ENCODE data around the gene ALPK1.

DNA sequence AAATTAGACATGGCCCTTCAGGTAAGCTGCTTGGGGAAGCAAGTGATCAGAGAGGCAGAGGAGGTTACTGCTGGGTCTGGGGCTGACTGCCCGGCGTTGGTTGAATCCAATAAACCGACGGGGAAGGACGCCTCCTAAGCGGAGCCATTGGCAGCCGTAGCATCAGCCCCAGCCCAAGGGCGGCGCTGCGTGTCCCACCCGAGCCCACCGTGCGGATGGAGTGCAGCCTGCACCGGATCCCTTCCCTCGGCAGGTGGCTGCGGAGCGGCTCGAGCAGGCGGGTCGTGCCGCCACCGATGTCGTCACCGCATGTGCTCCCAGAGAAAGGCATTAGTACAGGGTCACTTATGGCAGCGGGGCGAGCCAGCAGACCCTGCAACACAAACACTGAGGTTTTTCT is 82.1 kb downstream of the ALPK1 start:
- no peak for TF ChIP-seq POLR2A (IDR thresholded peaks at IDR 0.05)
- TF ChIP-seq, protein P1, sequence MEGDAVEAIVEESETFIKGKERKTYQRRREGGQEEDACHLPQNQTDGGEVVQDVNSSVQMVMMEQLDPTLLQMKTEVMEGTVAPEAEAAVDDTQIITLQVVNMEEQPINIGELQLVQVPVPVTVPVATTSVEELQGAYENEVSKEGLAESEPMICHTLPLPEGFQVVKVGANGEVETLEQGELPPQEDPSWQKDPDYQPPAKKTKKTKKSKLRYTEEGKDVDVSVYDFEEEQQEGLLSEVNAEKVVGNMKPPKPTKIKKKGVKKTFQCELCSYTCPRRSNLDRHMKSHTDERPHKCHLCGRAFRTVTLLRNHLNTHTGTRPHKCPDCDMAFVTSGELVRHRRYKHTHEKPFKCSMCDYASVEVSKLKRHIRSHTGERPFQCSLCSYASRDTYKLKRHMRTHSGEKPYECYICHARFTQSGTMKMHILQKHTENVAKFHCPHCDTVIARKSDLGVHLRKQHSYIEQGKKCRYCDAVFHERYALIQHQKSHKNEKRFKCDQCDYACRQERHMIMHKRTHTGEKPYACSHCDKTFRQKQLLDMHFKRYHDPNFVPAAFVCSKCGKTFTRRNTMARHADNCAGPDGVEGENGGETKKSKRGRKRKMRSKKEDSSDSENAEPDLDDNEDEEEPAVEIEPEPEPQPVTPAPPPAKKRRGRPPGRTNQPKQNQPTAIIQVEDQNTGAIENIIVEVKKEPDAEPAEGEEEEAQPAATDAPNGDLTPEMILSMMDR (IDR thresholded peaks at IDR 0.05): no peak

Data from uterus (tissue), 2 donors.